Endothelial cell of umbilical vein (primary cell): ENCODE results near the gene SCN10A. TPM values are rescaled to one million over a fixed set of nuclear protein-coding genes. Genes with fewer than 3 reads are reported as not detected.

ENCODE experiments used
- BruUV-seq: library from RNA; stranded (reverse); fragments of 400-500 nt; replicated peaks from 2 replicates; lab custom pipeline; 2021; lab: Mats Ljungman, UMichigan
- CTCF ChIA-PET: fragments of 300-600, 350-600 bp; sonication (Branson Sonifier 250); formaldehyde crosslinking; loops from one replicate; lab custom pipeline; 2021; ENCODE audit warnings: antibody characterized with exemption, inconsistent platforms; lab: Charles Lee
- POLR2A ChIA-PET: fragments of 300-600, 350-600 bp; sonication (Branson Sonifier 250); formaldehyde crosslinking; loops from one replicate; lab custom pipeline; 2021; ENCODE audit warnings: antibody characterized with exemption, inconsistent platforms; lab: Charles Lee
- DNase-seq: peaks from one replicate; pipeline ENCODE4 v3.0.0-alpha.2; 2011; ENCODE audit warnings: low read depth, low spot score
- FAIRE-seq: peaks from 2 replicates; lab custom pipeline; 2011; peaks lifted over from hg19 to GRCh38; lab: Jason Lieb, UNC
- H2AFZ ChIP-seq: 2 replicates; pipeline ENCODE4 v1.6.0; 2012; ENCODE audit warnings: low read depth, low read length, control low read depth, inconsistent platforms
- H3K27ac ChIP-seq: 2 replicates; pipeline ENCODE4 v1.5.1; 2011; ENCODE audit warnings: low read depth, mild to moderate bottlenecking, control low read depth, low read length, moderate library complexity; ENCODE audit not compliant: insufficient read depth
- H3K27me3 ChIP-seq, 2 experiments: 2 replicates each; pipeline versions ENCODE4 v1.6.0 to v1.6.1; 2011; ENCODE audit warnings: low read length in 2 of 2, mixed read lengths in 1 of 2; ENCODE audit not compliant: control insufficient read depth in 2 of 2, insufficient read depth in 2 of 2
- H3K36me3 ChIP-seq, 2 experiments: 2 replicates in 1 of 2; 3 replicates in 1 of 2; pipeline ENCODE4 v1.5.1; 2011; ENCODE audit warnings: low read length in 2 of 2, mild to moderate bottlenecking in 1 of 2, moderate library complexity in 1 of 2; ENCODE audit not compliant: control insufficient read depth in 2 of 2, insufficient read depth in 2 of 2; ENCODE audit errors: extremely low read depth in 1 of 2
- H3K4me1 ChIP-seq: 3 replicates; pipeline ENCODE4 v1.5.1; 2011; ENCODE audit warnings: mild to moderate bottlenecking, low read length; ENCODE audit not compliant: control insufficient read depth, insufficient read depth; ENCODE audit errors: extremely low read depth
- H3K4me2 ChIP-seq: 2 replicates; pipeline ENCODE4 v1.6.1; 2011; ENCODE audit warnings: low read length, control low read depth, mixed read lengths; ENCODE audit not compliant: insufficient read depth
- H3K4me3 ChIP-seq, 3 experiments: fragments of 200-600 bp in 1 of 3; sonication (generic), shearing (Covaris generic) in 1 of 3; replicated peaks in 1 of 3; 2 replicates each; pipeline ENCODE4 v1.5.1; 2011 to 2016; ENCODE audit warnings: control low read depth in 3 of 3, low read length in 3 of 3, mild to moderate bottlenecking in 2 of 3, inconsistent platforms in 1 of 3, low read depth in 1 of 3, moderate library complexity in 1 of 3; ENCODE audit not compliant: insufficient read depth in 1 of 3
- H3K79me2 ChIP-seq: 2 replicates; pipeline ENCODE4 v1.6.0; 2012; ENCODE audit warnings: low read length, inconsistent platforms; ENCODE audit not compliant: control insufficient read depth, insufficient read depth
- H3K9ac ChIP-seq: replicated peaks from 2 replicates; pipeline ENCODE3; 2011; ENCODE audit warnings: low read length, control low read depth; ENCODE audit not compliant: insufficient read depth; ENCODE audit errors: extremely low read depth
- H3K9me1 ChIP-seq: replicated peaks from 3 replicates; pipeline ENCODE4 v1.6.0; 2011; ENCODE audit warnings: mild to moderate bottlenecking, low read length; ENCODE audit not compliant: control insufficient read depth, insufficient read depth; ENCODE audit errors: extremely low read depth
- H3K9me3 ChIP-seq: replicated peaks from 2 replicates; pipeline ENCODE4 v1.5.1; 2012; ENCODE audit warnings: low read length, inconsistent platforms; ENCODE audit not compliant: control insufficient read depth, insufficient read depth
- H4K20me1 ChIP-seq: replicated peaks from 2 replicates; pipeline ENCODE3; 2011; ENCODE audit warnings: mild to moderate bottlenecking, low read length; ENCODE audit not compliant: control insufficient read depth, insufficient read depth; ENCODE audit errors: extremely low read depth
- CTCF ChIP-seq, 2 donors: IDR thresholded peaks; 1 replicate in 1 of 2; 2 replicates in 1 of 2; pipeline ENCODE4 v1.5.1; 2011; ENCODE audit warnings: low read length in 2 of 2, mild to moderate bottlenecking in 2 of 2, moderate library complexity in 2 of 2, control low read depth in 1 of 2, inconsistent platforms in 1 of 2, low read depth in 1 of 2; ENCODE audit not compliant: insufficient read depth in 1 of 2; ENCODE audit errors: extremely low read depth in 1 of 2
- EZH2 ChIP-seq: IDR thresholded peaks from 2 replicates; pipeline ENCODE4 v1.6.1; 2012; ENCODE audit warnings: borderline replicate concordance, low read depth, mild to moderate bottlenecking, moderate library complexity, low read length, inconsistent platforms; ENCODE audit not compliant: severe bottlenecking
- FOS ChIP-seq: IDR thresholded peaks from 2 replicates; pipeline ENCODE4 v1.6.1; 2011; ENCODE audit warnings: mild to moderate bottlenecking, low read length, moderate library complexity, borderline replicate concordance; ENCODE audit not compliant: insufficient read depth
- GATA2 ChIP-seq: IDR thresholded peaks from 2 replicates; pipeline ENCODE4 v1.7.0; 2011; ENCODE audit warnings: low read depth, mild to moderate bottlenecking, moderate library complexity, mixed read lengths, low read length; ENCODE audit not compliant: insufficient read length, insufficient read depth
- JUN ChIP-seq: IDR thresholded peaks from 2 replicates; pipeline ENCODE4 v1.6.1; 2011; ENCODE audit warnings: borderline replicate concordance, low read depth; ENCODE audit not compliant: insufficient read length, insufficient read depth
- MAX ChIP-seq: IDR thresholded peaks from 2 replicates; pipeline ENCODE4 v1.6.1; 2011; ENCODE audit not compliant: insufficient read depth, insufficient read length
- MYC ChIP-seq: IDR thresholded peaks from one replicate; pipeline ENCODE4 v1.6.1; 2011; ENCODE audit warnings: mild to moderate bottlenecking, low read depth, low read length
- POLR2A ChIP-seq: IDR thresholded peaks from 2 replicates; pipeline ENCODE4 v1.6.1; 2012; ENCODE audit warnings: low read depth, mild to moderate bottlenecking, control low read depth, low read length
- POLR2AphosphoS5 ChIP-seq: IDR thresholded peaks from 2 replicates; pipeline ENCODE4 v1.6.1; 2012; ENCODE audit warnings: low read depth, mild to moderate bottlenecking, control low read depth, low read length, moderate library complexity; ENCODE audit not compliant: insufficient read depth
- dilution Hi-C: fragments of 300-500 bp; cut with MboI; formaldehyde crosslinking; loops from one replicate; pipeline ENCODE4 v1.15.0; 2019; ENCODE audit warnings: low sequenced_read_pairs; ENCODE audit not compliant: extremely low pct_ligation_motif_present
- intact Hi-C: fragments of 100-400 bp; cut with micrococcal nuclease; formaldehyde crosslinking; loops from one replicate; pipeline ENCODE4 v1.10.0; 2022
- polyA plus RNA-seq, 4 experiments: library from polyadenylated mRNA; depleted of rRNA in 3 of 4; stranded (reverse) in 3 of 4; unstranded in 1 of 4; fragments of >200 nt; gene quantifications; 2 replicates each; pipeline versions ENCODE4 v1.2.1 to v1.2.3, GENCODE V29; 2011 to 2012; ENCODE audit warnings: missing spikeins in 1 of 4
- total RNA-seq: library from RNA; stranded (reverse); gene quantifications from 2 replicates; pipeline ENCODE4 v1.2.3, GENCODE V29; 2021

Gene SCN10A
- total and polyA plus RNA-seq, 2 donors (not counting 3 experiments of a cell fraction or from before 2014, with no cell fraction given), result 0.07 TPM; not detected in 1

- no peaks in the 10 kb centered on the region for H3K36me3 ChIP-seq
- DNase-seq, result no peak
- H3K4me1 ChIP-seq, result peaks cover 51% of the 10 kb centered on the region
- ChIA-PET CTCF (interaction anchor here (0.6 to 2.7 kb wide), 6 partner anchors 16 to 200 kb away, joined by 3 to 8 read pairs (median 3); no protein-coding TSS in a partner anchor), POLR2A (interaction anchor here (0.6 kb wide), 1 partner anchor 50 kb away, joined by 4 read pairs; no protein-coding TSS in a partner anchor)
- no peak overlapping the region for H3K27ac ChIP-seq
- TF ChIP-seq EZH2 (no peak), GATA2 (no peak), CTCF (IDR thresholded peaks at IDR 0.05; ENCODE audit: extremely low read depth in 1 of 2, insufficient read depth in 1 of 2, low read depth in 1 of 2, low read length in 2 of 2) (no peak), FOS (no peak), MAX (no peak), JUN (no peak), POLR2A (no peak), POLR2AphosphoS5 (no peak), MYC (no peak)
- no peak overlapping the region for H3K4me3 ChIP-seq
- no peak for FAIRE-seq
- intact Hi-C loops (loop anchor here (5.0 to 10.0 kb wide), 2 partner anchors 69 to 424 kb away; no protein-coding TSS in a partner anchor), dilution Hi-C loops (no loop called here)
- no peak overlapping the region for H2AFZ ChIP-seq
- no peaks in the 10 kb centered on the region for H3K9me3 ChIP-seq
- no TSS peak for BruUV-seq
- H3K4me2 ChIP-seq, result no peak overlapping the region
- H3K9ac ChIP-seq, result no peak overlapping the region
- H4K20me1 ChIP-seq, result no peaks in the 10 kb centered on the region
- H3K79me2 ChIP-seq, result no peaks in the 10 kb centered on the region
- no peaks in the 10 kb centered on the region for H3K9me1 ChIP-seq
- no peaks in the 10 kb centered on the region for H3K27me3 ChIP-seq
Measured at GRCh38 chr3:38721207-38721772, 94.7 kb downstream of the SCN10A start.
